Caco-2 (cell line): ENCODE data around the gene HNF1A. TPM values are rescaled to one million over a fixed set of nuclear protein-coding genes. Genes with fewer than 3 reads are reported as not detected.

ENCODE experiments used
- BruUV-seq: library from RNA; stranded (reverse); fragments of 400-500 nt; replicated peaks from 2 replicates; lab custom pipeline; 2021; lab: Mats Ljungman, UMichigan
- CTCF ChIA-PET: fragments of 300-600 bp; sonication (Branson Sonifier 250); formaldehyde crosslinking; loops from one replicate; lab custom pipeline; 2022; ENCODE audit warnings: antibody characterized with exemption; lab: Charles Lee
- POLR2A ChIA-PET: fragments of 300-600 bp; sonication (Branson Sonifier 250); formaldehyde crosslinking; loops from one replicate; lab custom pipeline; 2022; ENCODE audit warnings: antibody characterized with exemption; lab: Charles Lee
- DNase-seq, 2 experiments: peaks; one replicate each; pipeline versions ENCODE4 v3.0.0 to v3.0.0-alpha.2; 2020 to 2022
- H3K27me3 ChIP-seq: replicated peaks from 2 replicates; pipeline ENCODE4 v1.6.0; 2011; ENCODE audit warnings: low read length; ENCODE audit not compliant: control insufficient read depth, insufficient read depth
- H3K36me3 ChIP-seq: 2 replicates; pipeline ENCODE4 v1.5.1; 2011; ENCODE audit warnings: low read length; ENCODE audit not compliant: control insufficient read depth, insufficient read depth
- H3K4me1 ChIP-seq: fragments of 250-450 bp; sonication (Bioruptor Pico); 2 replicates; pipeline ENCODE4 v1.5.1; 2020; ENCODE audit warnings: mild to moderate bottlenecking
- H3K4me3 ChIP-seq: 2 replicates; pipeline ENCODE4 v1.5.1; 2011; ENCODE audit warnings: low read depth, mild to moderate bottlenecking, control low read depth, low read length
- H3K9me3 ChIP-seq: fragments of 250-450 bp; sonication (Bioruptor Pico); 2 replicates; pipeline ENCODE4 v1.5.1; 2020; ENCODE audit warnings: mild to moderate bottlenecking, moderate library complexity
- H3K27ac Mint-ChIP-seq: one replicate; pipeline ENCODE4 v1.8.0; 2022; ENCODE audit warnings: mixed read lengths; ENCODE audit not compliant: unreplicated experiment
- H3K27me3 Mint-ChIP-seq: one replicate; pipeline ENCODE4 v1.8.0; 2022; ENCODE audit warnings: mixed read lengths; ENCODE audit not compliant: insufficient read depth, unreplicated experiment
- H3K36me3 Mint-ChIP-seq: one replicate; pipeline ENCODE4 v1.8.0; 2022; ENCODE audit warnings: mild to moderate bottlenecking, mixed read lengths; ENCODE audit not compliant: insufficient read depth, unreplicated experiment
- H3K4me1 Mint-ChIP-seq: one replicate; pipeline ENCODE4 v1.8.0; 2022; ENCODE audit warnings: low read depth, mixed read lengths; ENCODE audit not compliant: unreplicated experiment
- H3K4me3 Mint-ChIP-seq: one replicate; pipeline ENCODE4 v1.8.0; 2022; ENCODE audit warnings: mild to moderate bottlenecking, moderate library complexity, mixed read lengths; ENCODE audit not compliant: unreplicated experiment
- H3K9me3 Mint-ChIP-seq: one replicate; pipeline ENCODE4 v1.8.0; 2022; ENCODE audit warnings: mixed read lengths; ENCODE audit not compliant: unreplicated experiment
- intact Hi-C: fragments of 100-400 bp; cut with micrococcal nuclease; formaldehyde crosslinking; loops from one replicate; pipeline ENCODE4 v1.10.0; 2022; ENCODE audit not compliant: unreplicated experiment
- total RNA-seq: library from RNA; stranded (reverse); gene quantifications from 2 replicates; pipeline ENCODE4 v1.2.3, GENCODE V29; 2022
- TF ChIP-seq, protein P1 (sequence below), 2 experiments: fragments of 200-600 bp in 1 of 2; IDR thresholded peaks; 1 replicate in 1 of 2; 2 replicates in 1 of 2; pipeline versions ENCODE4 v1.5.1 to v1.8.0; 2011 to 2022; ENCODE audit warnings: antibody characterized with exemption in 1 of 2, control low read depth in 1 of 2, inconsistent platforms in 1 of 2, low read depth in 1 of 2, low read length in 1 of 2, mild to moderate bottlenecking in 1 of 2, moderate library complexity in 1 of 2; ENCODE audit not compliant: insufficient read depth in 1 of 2, severe bottlenecking in 1 of 2, unreplicated experiment in 1 of 2

HNF1A gene
- total RNA-seq, 1 experiment from 2014 or later = 41.2 TPM

GRCh38 chr12:120933786-120934185, 44.6 kb upstream of the HNF1A start:
- Mint-ChIP-seq H3K4me3 (no peak overlapping the region), H3K36me3 (no peaks in the 10 kb centered on the region), H3K27ac (no peak overlapping the region), H3K9me3 (no peaks in the 10 kb centered on the region), H3K4me1 (peaks cover 28% of the 10 kb centered on the region), H3K27me3 (no peaks in the 10 kb centered on the region)
- DNase-seq = no peak
- TF ChIP-seq, protein P1, sequence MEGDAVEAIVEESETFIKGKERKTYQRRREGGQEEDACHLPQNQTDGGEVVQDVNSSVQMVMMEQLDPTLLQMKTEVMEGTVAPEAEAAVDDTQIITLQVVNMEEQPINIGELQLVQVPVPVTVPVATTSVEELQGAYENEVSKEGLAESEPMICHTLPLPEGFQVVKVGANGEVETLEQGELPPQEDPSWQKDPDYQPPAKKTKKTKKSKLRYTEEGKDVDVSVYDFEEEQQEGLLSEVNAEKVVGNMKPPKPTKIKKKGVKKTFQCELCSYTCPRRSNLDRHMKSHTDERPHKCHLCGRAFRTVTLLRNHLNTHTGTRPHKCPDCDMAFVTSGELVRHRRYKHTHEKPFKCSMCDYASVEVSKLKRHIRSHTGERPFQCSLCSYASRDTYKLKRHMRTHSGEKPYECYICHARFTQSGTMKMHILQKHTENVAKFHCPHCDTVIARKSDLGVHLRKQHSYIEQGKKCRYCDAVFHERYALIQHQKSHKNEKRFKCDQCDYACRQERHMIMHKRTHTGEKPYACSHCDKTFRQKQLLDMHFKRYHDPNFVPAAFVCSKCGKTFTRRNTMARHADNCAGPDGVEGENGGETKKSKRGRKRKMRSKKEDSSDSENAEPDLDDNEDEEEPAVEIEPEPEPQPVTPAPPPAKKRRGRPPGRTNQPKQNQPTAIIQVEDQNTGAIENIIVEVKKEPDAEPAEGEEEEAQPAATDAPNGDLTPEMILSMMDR (IDR thresholded peaks at IDR 0.05; ENCODE audit: insufficient read depth in 1 of 2, low read depth in 1 of 2, low read length in 1 of 2, severe bottlenecking in 1 of 2, unreplicated experiment in 1 of 2) = no peak
- no TSS peak for BruUV-seq
- Histone ChIP-seq H3K9me3 (no peaks in the 10 kb centered on the region), H3K4me1 (peaks cover 26% of the 10 kb centered on the region), H3K27me3 (no peaks in the 10 kb centered on the region), H3K36me3 (no peaks in the 10 kb centered on the region), H3K4me3 (no peak overlapping the region)
- ChIA-PET CTCF (interaction anchor here (0.7 kb wide), 1 partner anchor 496 kb away, joined by 6 read pairs; the partner anchor contains the start of gene COX6A1), POLR2A (no interaction called here)
- intact Hi-C loops = no loop called here

- intact Hi-C loops = loop anchor here (2.0 kb wide), 1 partner anchor 69 kb away; no protein-coding TSS in a partner anchor
- POLR2A ChIA-PET = no interaction called here
- Mint-ChIP-seq H3K27ac (no peak overlapping the region), H3K4me3 (no peak overlapping the region), H3K9me3 (no peaks in the 10 kb centered on the region), H3K4me1 (peaks cover 21% of the 10 kb centered on the region), H3K36me3 (no peaks in the 10 kb centered on the region), H3K27me3 (no peaks in the 10 kb centered on the region)
- Histone ChIP-seq H3K4me1 (peaks cover 33% of the 10 kb centered on the region), H3K9me3 (no peaks in the 10 kb centered on the region), H3K4me3 (no peak overlapping the region), H3K27me3 (no peaks in the 10 kb centered on the region), H3K36me3 (no peaks in the 10 kb centered on the region)
- CTCF ChIA-PET = no interaction called here
- TF ChIP-seq, protein P1 (IDR thresholded peaks at IDR 0.05; ENCODE audit: insufficient read depth in 1 of 2, low read depth in 1 of 2, low read length in 1 of 2, severe bottlenecking in 1 of 2, unreplicated experiment in 1 of 2) = no peak
- no TSS peak for BruUV-seq
- no peak for DNase-seq
Observed at GRCh38 chr12:120936197-120936596, 42.1 kb upstream of the HNF1A start.

GRCh38 chr12:120938496-120938895, 39.8 kb upstream of the HNF1A start:
- Histone ChIP-seq H3K36me3 (no peaks in the 10 kb centered on the region), H3K27me3 (no peaks in the 10 kb centered on the region), H3K4me1 (peaks cover 33% of the 10 kb centered on the region), H3K4me3 (no peak overlapping the region), H3K9me3 (no peaks in the 10 kb centered on the region)
- H3K4me1 Mint-ChIP-seq = peaks cover 14% of the 10 kb centered on the region
- no peaks in the 10 kb centered on the region for H3K9me3 Mint-ChIP-seq
- TF ChIP-seq, protein P1 (IDR thresholded peaks at IDR 0.05; ENCODE audit: insufficient read depth in 1 of 2, low read depth in 1 of 2, low read length in 1 of 2, severe bottlenecking in 1 of 2, unreplicated experiment in 1 of 2) = no peak
- intact Hi-C loops = no loop called here
- no peak overlapping the region for H3K27ac Mint-ChIP-seq
- H3K36me3 Mint-ChIP-seq = no peaks in the 10 kb centered on the region
- CTCF ChIA-PET = interaction anchor here (0.6 to 1.5 kb wide), 3 partner anchors 18 to 71 kb away, joined by 4 to 6 read pairs (median 5); no protein-coding TSS in a partner anchor
- no peak for DNase-seq
- H3K27me3 Mint-ChIP-seq = no peaks in the 10 kb centered on the region
- POLR2A ChIA-PET = interaction anchor here (1.0 kb wide), 2 partner anchors 10 to 357 kb away, joined by 3 to 14 read pairs; partner anchors contain the start of gene POP5
- no TSS peak for BruUV-seq
- no peak overlapping the region for H3K4me3 Mint-ChIP-seq
